Measurements from ENCODE around the gene CHP2.

The CHP2 gene

GRCh38 chr16:23773339-23773738 lies 18.5 kb downstream of the CHP2 start:
- H3K4me3 ChIP-seq (ENCODE audit: low read length) = no peak overlapping the region
- H3K27ac ChIP-seq (ENCODE audit: low read depth, low read length) = no peak overlapping the region
- no peaks in the 10 kb centered on the region for H3K9me3 ChIP-seq (ENCODE audit: insufficient read depth, low read depth, low read length)
- H3K27me3 ChIP-seq (ENCODE audit: insufficient read depth, low read length) = no peaks in the 10 kb centered on the region
- H3K4me1 ChIP-seq (ENCODE audit: insufficient read depth, low read length) = no peaks in the 10 kb centered on the region
- no peaks in the 10 kb centered on the region for H3K36me3 ChIP-seq (ENCODE audit: insufficient read depth, low read length)
- WGBS = 88% methylated on average over 2 of the region's 2 CpGs
- H3K9ac ChIP-seq (ENCODE audit: low read depth, low read length) = no peak overlapping the region

- Histone ChIP-seq H3K36me3 (ENCODE audit: insufficient read depth, low read length) (no peaks in the 10 kb centered on the region), H3K27ac (ENCODE audit: low read depth, low read length) (no peak overlapping the region), H3K9me3 (ENCODE audit: insufficient read depth, low read depth, low read length) (0 out of 2 replicates have a peak, but pooled peaks cover 4% of the 10 kb centered on the region), H3K4me1 (ENCODE audit: insufficient read depth, low read length) (peaks cover 2% of the 10 kb centered on the region), H3K27me3 (ENCODE audit: insufficient read depth, low read length) (no peaks in the 10 kb centered on the region), H3K4me3 (ENCODE audit: low read length) (no peak overlapping the region), H3K9ac (ENCODE audit: low read depth, low read length) (no peak overlapping the region)
- WGBS = 80% methylated on average over 1 of the region's 1 CpG
Measured at GRCh38 chr16:23781176-23781575, 26.4 kb downstream of the CHP2 start.

GRCh38 chr16:23784811-23785447 lies 30.1 kb downstream of the CHP2 start:
- Histone ChIP-seq H3K36me3 (ENCODE audit: insufficient read depth, low read length) (no peaks in the 10 kb centered on the region), H3K4me1 (ENCODE audit: insufficient read depth, low read length) (peaks cover 15% of the 10 kb centered on the region), H3K4me3 (ENCODE audit: low read length) (no peak overlapping the region), H3K27me3 (ENCODE audit: insufficient read depth, low read length) (peaks cover 13% of the 10 kb centered on the region; the same call in 1 of the 2 replicates), H3K27ac (ENCODE audit: low read depth, low read length) (no peak overlapping the region), H3K9ac (ENCODE audit: low read depth, low read length) (no peak overlapping the region), H3K9me3 (ENCODE audit: insufficient read depth, low read depth, low read length) (0 out of 2 replicates have a peak, but pooled peaks cover 4% of the 10 kb centered on the region)
- WGBS = 92% methylated on average over 4 of the region's 4 CpGs

- Histone ChIP-seq H3K4me3 (ENCODE audit: low read length) (no peak overlapping the region), H3K9ac (ENCODE audit: low read depth, low read length) (no peak overlapping the region), H3K36me3 (ENCODE audit: insufficient read depth, low read length) (no peaks in the 10 kb centered on the region), H3K9me3 (ENCODE audit: insufficient read depth, low read depth, low read length) (0 out of 2 replicates have a peak, but pooled peaks cover 4% of the 10 kb centered on the region), H3K27ac (ENCODE audit: low read depth, low read length) (peak overlapping the region; percentile 79; the same call in 1 of the 2 replicates), H3K27me3 (ENCODE audit: insufficient read depth, low read length) (peaks cover 13% of the 10 kb centered on the region; the same call in 1 of the 2 replicates), H3K4me1 (ENCODE audit: insufficient read depth, low read length) (peaks cover 15% of the 10 kb centered on the region)
- WGBS = 92% methylated on average over 4 of the region's 4 CpGs
Measured at GRCh38 chr16:23785842-23786241, 31.0 kb downstream of the CHP2 start.

GRCh38 chr16:23786964-23787561 lies 32.2 kb downstream of the CHP2 start:
- Histone ChIP-seq H3K27ac (ENCODE audit: low read depth, low read length) (peak overlapping the region; percentile 79), H3K4me1 (ENCODE audit: insufficient read depth, low read length) (peaks cover 15% of the 10 kb centered on the region), H3K27me3 (ENCODE audit: insufficient read depth, low read length) (peaks cover 13% of the 10 kb centered on the region; the same call in 1 of the 2 replicates), H3K36me3 (ENCODE audit: insufficient read depth, low read length) (no peaks in the 10 kb centered on the region), H3K9ac (ENCODE audit: low read depth, low read length) (peak overlapping the region; percentile 30; the same call in 1 of the 2 replicates), H3K9me3 (ENCODE audit: insufficient read depth, low read depth, low read length) (0 out of 2 replicates have a peak, but pooled peaks cover 4% of the 10 kb centered on the region), H3K4me3 (ENCODE audit: low read length) (no peak overlapping the region)
- WGBS = 10% methylated on average over 6 of the region's 6 CpGs

GRCh38 chr16:23788685-23789084 lies 33.9 kb downstream of the CHP2 start:
- H3K27ac ChIP-seq (ENCODE audit: low read depth, low read length) = no peak overlapping the region
- H3K9me3 ChIP-seq (ENCODE audit: insufficient read depth, low read depth, low read length) = 0 out of 2 replicates have a peak, but pooled peaks cover 4% of the 10 kb centered on the region
- WGBS = 87% methylated on average over 3 of the region's 3 CpGs
- H3K4me3 ChIP-seq (ENCODE audit: low read length) = no peak overlapping the region
- peaks cover 13% of the 10 kb centered on the region; the same call in 1 of the 2 replicates for H3K27me3 ChIP-seq (ENCODE audit: insufficient read depth, low read length)
- H3K36me3 ChIP-seq (ENCODE audit: insufficient read depth, low read length) = no peaks in the 10 kb centered on the region
- H3K4me1 ChIP-seq (ENCODE audit: insufficient read depth, low read length) = peaks cover 15% of the 10 kb centered on the region
- H3K9ac ChIP-seq (ENCODE audit: low read depth, low read length) = no peak overlapping the region

- Histone ChIP-seq H3K27me3 (ENCODE audit: insufficient read depth, low read length) (no peaks in the 10 kb centered on the region), H3K36me3 (ENCODE audit: insufficient read depth, low read length) (no peaks in the 10 kb centered on the region), H3K4me3 (ENCODE audit: low read length) (no peak overlapping the region), H3K9ac (ENCODE audit: low read depth, low read length) (no peak overlapping the region), H3K9me3 (ENCODE audit: insufficient read depth, low read depth, low read length) (no peaks in the 10 kb centered on the region), H3K27ac (ENCODE audit: low read depth, low read length) (no peak overlapping the region), H3K4me1 (ENCODE audit: insufficient read depth, low read length) (no peaks in the 10 kb centered on the region; the same call in 1 of the 2 replicates)
- WGBS = 90% methylated on average over 6 of the region's 6 CpGs
Measured at GRCh38 chr16:23795378-23795777, 40.6 kb downstream of the CHP2 start.

- no peaks in the 10 kb centered on the region; the same call in 1 of the 2 replicates for H3K4me1 ChIP-seq (ENCODE audit: insufficient read depth, low read length)
- H3K36me3 ChIP-seq (ENCODE audit: insufficient read depth, low read length) = no peaks in the 10 kb centered on the region
- H3K27ac ChIP-seq (ENCODE audit: low read depth, low read length) = no peak overlapping the region
- H3K27me3 ChIP-seq (ENCODE audit: insufficient read depth, low read length) = no peaks in the 10 kb centered on the region
- no peak overlapping the region for H3K4me3 ChIP-seq (ENCODE audit: low read length)
- no peaks in the 10 kb centered on the region for H3K9me3 ChIP-seq (ENCODE audit: insufficient read depth, low read depth, low read length)
- 85% methylated on average over 2 of the region's 2 CpGs for WGBS
- no peak overlapping the region for H3K9ac ChIP-seq (ENCODE audit: low read depth, low read length)
Measured at GRCh38 chr16:23796941-23797340, 42.1 kb downstream of the CHP2 start.

GRCh38 chr16:23801378-23801777 lies 46.6 kb downstream of the CHP2 start:
- no peaks in the 10 kb centered on the region for H3K9me3 ChIP-seq (ENCODE audit: insufficient read depth, low read depth, low read length)
- H3K27me3 ChIP-seq (ENCODE audit: insufficient read depth, low read length) = no peaks in the 10 kb centered on the region
- H3K4me1 ChIP-seq (ENCODE audit: insufficient read depth, low read length) = no peaks in the 10 kb centered on the region; the same call in 1 of the 2 replicates
- H3K4me3 ChIP-seq (ENCODE audit: low read length) = no peak overlapping the region
- H3K9ac ChIP-seq (ENCODE audit: low read depth, low read length) = no peak overlapping the region
- WGBS = 35% methylated on average over 4 of the region's 5 CpGs
- H3K36me3 ChIP-seq (ENCODE audit: insufficient read depth, low read length) = no peaks in the 10 kb centered on the region
- H3K27ac ChIP-seq (ENCODE audit: low read depth, low read length) = no peak overlapping the region

- no peaks in the 10 kb centered on the region for H3K9me3 ChIP-seq (ENCODE audit: insufficient read depth, low read depth, low read length)
- no peak overlapping the region for H3K9ac ChIP-seq (ENCODE audit: low read depth, low read length)
- no peaks in the 10 kb centered on the region for H3K27me3 ChIP-seq (ENCODE audit: insufficient read depth, low read length)
- H3K4me1 ChIP-seq (ENCODE audit: insufficient read depth, low read length) = no peaks in the 10 kb centered on the region
- no peak overlapping the region for H3K4me3 ChIP-seq (ENCODE audit: low read length)
- 86% methylated on average over 2 of the region's 2 CpGs for WGBS
- H3K27ac ChIP-seq (ENCODE audit: low read depth, low read length) = no peak overlapping the region
- H3K36me3 ChIP-seq (ENCODE audit: insufficient read depth, low read length) = no peaks in the 10 kb centered on the region
Measured at GRCh38 chr16:23802776-23803175, 48.0 kb downstream of the CHP2 start.

GRCh38 chr16:23803591-23804123 lies 48.8 kb downstream of the CHP2 start:
- Histone ChIP-seq H3K36me3 (ENCODE audit: insufficient read depth, low read length) (no peaks in the 10 kb centered on the region), H3K4me3 (ENCODE audit: low read length) (no peak overlapping the region), H3K27me3 (ENCODE audit: insufficient read depth, low read length) (no peaks in the 10 kb centered on the region), H3K4me1 (ENCODE audit: insufficient read depth, low read length) (no peaks in the 10 kb centered on the region), H3K9ac (ENCODE audit: low read depth, low read length) (no peak overlapping the region), H3K27ac (ENCODE audit: low read depth, low read length) (no peak overlapping the region), H3K9me3 (ENCODE audit: insufficient read depth, low read depth, low read length) (no peaks in the 10 kb centered on the region)
- 35% methylated on average over 9 of the region's 9 CpGs for WGBS

Data from HUES64 (cell line).